AG09319 (cell line): Measurements from ENCODE around the gene PSME3IP1.

Source experiments
- DNase-seq: peaks from one replicate; pipeline ENCODE4 v3.0.0-alpha.2; 2010; ENCODE audit warnings: low read depth; ENCODE audit errors: extremely low read depth
- CTCF ChIP-seq: IDR thresholded peaks from 2 replicates; pipeline ENCODE4 v1.5.1; 2011; ENCODE audit warnings: low read depth, mild to moderate bottlenecking, inconsistent platforms, low read length, moderate library complexity

PSME3IP1 gene

GRCh38 chr16:57166451-57166850 lies 19.4 kb downstream of the PSME3IP1 start:
- TF ChIP-seq CTCF, result no peak
- DNase-seq, result no peak

GRCh38 chr16:57165938-57166337 lies 19.9 kb downstream of the PSME3IP1 start:
- no peak for DNase-seq
- TF ChIP-seq CTCF, result no peak

- no peak for DNase-seq
- TF ChIP-seq CTCF, result no peak
Observed at GRCh38 chr16:57165483-57165882, 20.4 kb downstream of the PSME3IP1 start.

DNA sequence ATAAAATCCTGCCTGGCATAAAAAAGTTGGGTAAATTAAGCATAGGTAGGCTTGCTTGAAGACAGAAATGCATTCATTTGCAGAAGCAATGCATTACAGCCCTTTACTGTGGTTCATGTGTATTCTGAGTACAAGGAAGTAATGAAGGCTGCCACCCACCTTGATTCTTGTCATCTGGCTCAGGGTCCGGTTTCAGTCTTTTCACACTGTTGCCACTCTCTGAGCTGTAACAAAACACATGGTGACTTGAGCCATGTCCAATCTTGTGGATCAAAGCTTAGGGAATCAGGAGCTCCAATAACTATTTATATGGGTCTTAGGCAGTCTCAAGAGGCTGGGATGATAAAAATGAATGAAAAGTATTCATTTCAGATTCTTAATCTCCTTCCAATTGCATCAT lies 22.0 kb downstream of the PSME3IP1 start:
- no peak for TF ChIP-seq CTCF

GRCh38 chr16:57159447-57159846 lies 26.4 kb downstream of the PSME3IP1 start:
- TF ChIP-seq CTCF, result no peak
- no peak for DNase-seq

More for the DNA sequence above, 22.0 kb downstream of the PSME3IP1 start:
- no peak for DNase-seq

GRCh38 chr16:57157533-57157932 lies 28.3 kb downstream of the PSME3IP1 start:
- TF ChIP-seq CTCF, result no peak
- no peak for DNase-seq

DNA sequence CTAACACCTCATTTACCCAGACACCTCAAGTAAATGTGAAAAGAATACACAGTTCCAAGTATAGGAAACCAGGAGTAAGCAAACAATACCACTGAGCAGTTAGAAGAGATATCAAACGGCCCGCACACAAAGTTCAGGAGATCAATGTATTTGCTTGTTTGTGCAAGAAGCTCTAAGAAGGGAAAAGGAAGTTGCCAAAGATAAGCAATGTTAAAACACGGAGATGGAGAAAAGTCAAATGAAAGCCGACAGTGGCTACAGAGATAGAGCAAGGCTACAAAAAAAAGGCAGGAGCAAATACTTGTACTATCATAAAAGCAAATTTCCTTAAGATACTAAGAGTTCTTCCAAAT lies 29.5 kb downstream of the PSME3IP1 start:
- TF ChIP-seq CTCF, result no peak
- DNase-seq, result no peak
